Activated naive CD4-positive, alpha-beta T cell treated with anti-CD3 and anti-CD28 coated beads, Interleukin-2, amount 10 ng/mL, durations not matched to agents 7 days and 5 days (primary cell): ENCODE results near the gene FBXO28.

Experiments
- CTCF ChIA-PET: fragments of 350-600 bp; sonication (Branson Sonifier 250); formaldehyde crosslinking; loops from one replicate; lab custom pipeline; 2021; ENCODE audit warnings: antibody characterized with exemption; lab: Charles Lee
- DNase-seq: peaks from one replicate; pipeline ENCODE4 v3.0.0-alpha.2; 2020
- H3K27ac Mint-ChIP-seq: one replicate; pipeline ENCODE4 v1.8.0; 2021; ENCODE audit warnings: mild to moderate bottlenecking, moderate library complexity, mixed read lengths
- H3K27me3 Mint-ChIP-seq: one replicate; pipeline ENCODE4 v1.8.0; 2021; ENCODE audit warnings: mild to moderate bottlenecking, mixed read lengths
- H3K36me3 Mint-ChIP-seq: one replicate; pipeline ENCODE4 v1.8.0; 2021; ENCODE audit warnings: mixed read lengths
- H3K4me1 Mint-ChIP-seq: one replicate; pipeline ENCODE4 v1.8.0; 2021; ENCODE audit warnings: mixed read lengths
- H3K4me3 Mint-ChIP-seq: one replicate; pipeline ENCODE4 v1.8.0; 2021; ENCODE audit warnings: mild to moderate bottlenecking, moderate library complexity, mixed read lengths
- H3K9me3 Mint-ChIP-seq: one replicate; pipeline ENCODE4 v1.8.0; 2021; ENCODE audit warnings: mixed read lengths

FBXO28 gene

GRCh38 chr1:224113005-224113404 lies 906 bp upstream of the FBXO28 start:
- Mint-ChIP-seq H3K4me3 (no peak overlapping the region), H3K27me3 (peaks cover 20% of the 10 kb centered on the region), H3K9me3 (no peaks in the 10 kb centered on the region), H3K4me1 (peaks cover 30% of the 10 kb centered on the region), H3K27ac (no peak overlapping the region), H3K36me3 (peaks cover 2% of the 10 kb centered on the region)
- CTCF ChIA-PET = no interaction called here
- no peak for DNase-seq

- H3K27me3 Mint-ChIP-seq = peaks cover 20% of the 10 kb centered on the region
- DNase-seq = no peak
- CTCF ChIA-PET = interaction anchor here (1.2 kb wide), 1 partner anchor 302 kb away, joined by 3 read pairs; no protein-coding TSS in a partner anchor
- H3K27ac Mint-ChIP-seq = peak overlapping the region; percentile 91
- H3K36me3 Mint-ChIP-seq = peaks cover 3% of the 10 kb centered on the region
- no peaks in the 10 kb centered on the region for H3K9me3 Mint-ChIP-seq
- peaks cover 30% of the 10 kb centered on the region for H3K4me1 Mint-ChIP-seq
- H3K4me3 Mint-ChIP-seq = peak overlapping the region; percentile 79
Observed at GRCh38 chr1:224113545-224113917, 380 bp upstream of the FBXO28 start.

GRCh38 chr1:224114787-224115175 lies 870 bp downstream of the FBXO28 start:
- CTCF ChIA-PET = interaction anchor here (1.2 to 4.5 kb wide), 5 partner anchors 191 to 343 kb away, joined by 3 to 61 read pairs (median 6); no protein-coding TSS in a partner anchor
- Mint-ChIP-seq H3K27me3 (peaks cover 17% of the 10 kb centered on the region), H3K4me1 (peaks cover 36% of the 10 kb centered on the region), H3K27ac (peak overlapping the region; percentile 91), H3K9me3 (no peaks in the 10 kb centered on the region), H3K36me3 (peaks cover 8% of the 10 kb centered on the region), H3K4me3 (peak overlapping the region; percentile 79)
- no peak for DNase-seq

GRCh38 chr1:224116131-224116530 lies 2.2 kb downstream of the FBXO28 start:
- H3K27ac Mint-ChIP-seq = no peak overlapping the region
- H3K4me3 Mint-ChIP-seq = peak overlapping the region; percentile 48
- CTCF ChIA-PET = interaction anchor here (0.5 to 4.5 kb wide), 24 partner anchors 8 to 382 kb away, joined by 3 to 61 read pairs (median 4); partner anchors contain the start of gene NVL
- H3K36me3 Mint-ChIP-seq = peaks cover 15% of the 10 kb centered on the region
- H3K27me3 Mint-ChIP-seq = peaks cover 10% of the 10 kb centered on the region
- no peak for DNase-seq
- H3K9me3 Mint-ChIP-seq = no peaks in the 10 kb centered on the region
- H3K4me1 Mint-ChIP-seq = peaks cover 40% of the 10 kb centered on the region

GRCh38 chr1:224118688-224119087 lies 4.8 kb downstream of the FBXO28 start:
- CTCF ChIA-PET = no interaction called here
- H3K4me1 Mint-ChIP-seq = peaks cover 35% of the 10 kb centered on the region
- H3K9me3 Mint-ChIP-seq = no peaks in the 10 kb centered on the region
- peaks cover 15% of the 10 kb centered on the region for H3K36me3 Mint-ChIP-seq
- H3K4me3 Mint-ChIP-seq = no peak overlapping the region
- DNase-seq = no peak
- H3K27ac Mint-ChIP-seq = no peak overlapping the region
- H3K27me3 Mint-ChIP-seq = peaks cover 3% of the 10 kb centered on the region

GRCh38 chr1:224123136-224123535 lies 9.2 kb downstream of the FBXO28 start:
- peaks cover 12% of the 10 kb centered on the region for H3K4me1 Mint-ChIP-seq
- H3K4me3 Mint-ChIP-seq = no peak overlapping the region

GRCh38 chr1:224124220-224124619 lies 10.3 kb downstream of the FBXO28 start:
- no peak for DNase-seq
- CTCF ChIA-PET = interaction anchor here (1.1 kb wide), 1 partner anchor 8 kb away, joined by 6 read pairs; no protein-coding TSS in a partner anchor
- H3K4me3 Mint-ChIP-seq = no peak overlapping the region
- H3K9me3 Mint-ChIP-seq = no peaks in the 10 kb centered on the region
- H3K27me3 Mint-ChIP-seq = no peaks in the 10 kb centered on the region
- peaks cover 12% of the 10 kb centered on the region for H3K4me1 Mint-ChIP-seq
- H3K27ac Mint-ChIP-seq = no peak overlapping the region
- H3K36me3 Mint-ChIP-seq = peaks cover 18% of the 10 kb centered on the region

More at GRCh38 chr1:224123136-224123535, 9.2 kb downstream of the FBXO28 start:
- Mint-ChIP-seq H3K9me3 (no peaks in the 10 kb centered on the region), H3K36me3 (peaks cover 20% of the 10 kb centered on the region), H3K27ac (no peak overlapping the region), H3K27me3 (no peaks in the 10 kb centered on the region)
- DNase-seq = no peak
- CTCF ChIA-PET = no interaction called here

- no peak for DNase-seq
- Mint-ChIP-seq H3K4me1 (peaks cover 3% of the 10 kb centered on the region), H3K4me3 (no peak overlapping the region), H3K9me3 (no peaks in the 10 kb centered on the region), H3K27ac (no peak overlapping the region), H3K27me3 (no peaks in the 10 kb centered on the region), H3K36me3 (peaks cover 39% of the 10 kb centered on the region)
- CTCF ChIA-PET = interaction anchor here (0.6 to 2.1 kb wide), 2 partner anchors 12 to 31 kb away, joined by 3 to 6 read pairs; no protein-coding TSS in a partner anchor
Observed at GRCh38 chr1:224127925-224128819, 14.3 kb downstream of the FBXO28 start.

- CTCF ChIA-PET = no interaction called here
- Mint-ChIP-seq H3K9me3 (no peaks in the 10 kb centered on the region), H3K27ac (no peak overlapping the region), H3K4me3 (no peak overlapping the region), H3K4me1 (no peaks in the 10 kb centered on the region), H3K27me3 (no peaks in the 10 kb centered on the region), H3K36me3 (peaks cover 41% of the 10 kb centered on the region)
- no peak for DNase-seq
Observed at GRCh38 chr1:224131253-224131652, 17.3 kb downstream of the FBXO28 start.

GRCh38 chr1:224132901-224133300 lies 19.0 kb downstream of the FBXO28 start:
- no peak for DNase-seq
- Mint-ChIP-seq H3K9me3 (no peaks in the 10 kb centered on the region), H3K4me3 (no peak overlapping the region), H3K4me1 (no peaks in the 10 kb centered on the region), H3K36me3 (peaks cover 39% of the 10 kb centered on the region), H3K27me3 (no peaks in the 10 kb centered on the region), H3K27ac (no peak overlapping the region)
- CTCF ChIA-PET = no interaction called here

- Mint-ChIP-seq H3K9me3 (no peaks in the 10 kb centered on the region), H3K36me3 (peaks cover 39% of the 10 kb centered on the region), H3K27ac (no peak overlapping the region), H3K27me3 (no peaks in the 10 kb centered on the region), H3K4me1 (no peaks in the 10 kb centered on the region), H3K4me3 (no peak overlapping the region)
- CTCF ChIA-PET = no interaction called here
- DNase-seq = no peak
Observed at GRCh38 chr1:224133741-224134299, 19.9 kb downstream of the FBXO28 start.

- H3K36me3 Mint-ChIP-seq = peaks cover 22% of the 10 kb centered on the region
- no peaks in the 10 kb centered on the region for H3K4me1 Mint-ChIP-seq
- DNase-seq = no peak
- no peaks in the 10 kb centered on the region for H3K27me3 Mint-ChIP-seq
- CTCF ChIA-PET = no interaction called here
- H3K27ac Mint-ChIP-seq = no peak overlapping the region
- no peak overlapping the region for H3K4me3 Mint-ChIP-seq
- H3K9me3 Mint-ChIP-seq = no peaks in the 10 kb centered on the region
Observed at GRCh38 chr1:224137518-224137917, 23.6 kb downstream of the FBXO28 start.

GRCh38 chr1:224138198-224138597 lies 24.3 kb downstream of the FBXO28 start:
- Mint-ChIP-seq H3K4me1 (no peaks in the 10 kb centered on the region), H3K27ac (no peak overlapping the region), H3K27me3 (no peaks in the 10 kb centered on the region), H3K9me3 (no peaks in the 10 kb centered on the region), H3K36me3 (peaks cover 20% of the 10 kb centered on the region), H3K4me3 (no peak overlapping the region)
- no peak for DNase-seq
- CTCF ChIA-PET = no interaction called here

- CTCF ChIA-PET = no interaction called here
- Mint-ChIP-seq H3K9me3 (no peaks in the 10 kb centered on the region), H3K4me3 (no peak overlapping the region), H3K36me3 (peaks cover 18% of the 10 kb centered on the region), H3K27me3 (no peaks in the 10 kb centered on the region), H3K27ac (no peak overlapping the region), H3K4me1 (no peaks in the 10 kb centered on the region)
- no peak for DNase-seq
Observed at GRCh38 chr1:224141693-224142092, 27.8 kb downstream of the FBXO28 start.
